Measurements from ENCODE around the gene SLC1A1. TPM values are rescaled to one million over a fixed set of nuclear protein-coding genes. Genes with fewer than 3 reads are reported as not detected.

The SLC1A1 gene
- total and polyA plus RNA-seq, 7 donors: 3.3 to 7.5 (median 5.2) TPM

GRCh38 chr9:4620057-4620765 lies 129.9 kb downstream of the SLC1A1 start:
- Histone ChIP-seq H3K4me1 (no peaks in the 10 kb centered on the region), H3K36me3 (no peaks in the 10 kb centered on the region), H3K9me3 (no peaks in the 10 kb centered on the region), H3K4me3 (no peak overlapping the region), H3K27me3 (no peaks in the 10 kb centered on the region), H3K27ac (no peak overlapping the region)
- intact Hi-C loops (cut with DNase I): no loop called here
- DNase-seq: no peak
- WGBS, 2 donors: 64 to 81% methylated on average over 3 of the region's 3 CpGs
- no peak for TF ChIP-seq CTCF (IDR thresholded peaks at IDR 0.05)
- no peak for TF ChIP-seq POLR2AphosphoS5 (IDR thresholded peaks at IDR 0.05)
- TF ChIP-seq EP300 (IDR thresholded peaks at IDR 0.05): no peak
- no peak for TF ChIP-seq POLR2A (IDR thresholded peaks at IDR 0.05)

DNA sequence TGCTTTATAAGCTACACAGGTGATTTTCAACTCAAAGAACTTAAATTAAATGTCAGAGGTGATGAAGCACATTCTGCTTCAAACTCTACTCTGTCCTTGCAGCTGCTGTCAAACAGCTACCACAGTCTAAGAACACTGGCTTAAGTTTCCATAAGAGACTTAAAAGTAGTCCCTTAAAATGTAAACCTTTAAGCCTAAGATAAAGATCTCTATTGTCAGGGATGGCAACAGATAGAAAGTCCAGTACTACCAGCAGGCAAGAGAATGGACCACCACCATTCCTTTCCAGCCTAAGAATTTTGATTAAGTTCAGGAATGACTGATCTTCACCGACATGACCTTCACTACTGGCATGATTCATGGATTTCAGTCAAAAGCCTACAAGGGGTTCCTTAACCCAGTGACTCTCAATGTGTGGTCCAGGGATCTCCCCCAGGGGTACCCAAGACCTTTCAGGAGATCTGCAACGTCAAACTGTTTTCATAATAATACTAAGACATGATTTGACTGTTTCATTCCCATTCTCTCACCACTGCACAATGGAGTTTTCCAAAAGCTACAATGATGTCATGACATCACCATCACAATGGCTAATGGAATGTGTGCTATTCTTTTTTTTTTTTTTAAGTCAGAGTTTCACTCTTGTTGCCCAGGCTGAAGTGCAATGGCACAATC lies 130.8 kb downstream of the SLC1A1 start:
- Histone ChIP-seq H3K27ac (no peak overlapping the region), H3K36me3 (no peaks in the 10 kb centered on the region), H3K4me3 (no peak overlapping the region), H3K27me3 (no peaks in the 10 kb centered on the region), H3K9me3 (no peaks in the 10 kb centered on the region), H3K4me1 (no peaks in the 10 kb centered on the region)
- no peak for DNase-seq
- TF ChIP-seq POLR2AphosphoS5 (IDR thresholded peaks at IDR 0.05) (no peak), EP300 (IDR thresholded peaks at IDR 0.05) (no peak), POLR2A (IDR thresholded peaks at IDR 0.05) (no peak), CTCF (IDR thresholded peaks at IDR 0.05) (no peak)
- 77 to 84% methylated on average over 2 of the region's 2 CpGs for WGBS, 2 donors
- intact Hi-C loops (cut with DNase I): no loop called here

DNA sequence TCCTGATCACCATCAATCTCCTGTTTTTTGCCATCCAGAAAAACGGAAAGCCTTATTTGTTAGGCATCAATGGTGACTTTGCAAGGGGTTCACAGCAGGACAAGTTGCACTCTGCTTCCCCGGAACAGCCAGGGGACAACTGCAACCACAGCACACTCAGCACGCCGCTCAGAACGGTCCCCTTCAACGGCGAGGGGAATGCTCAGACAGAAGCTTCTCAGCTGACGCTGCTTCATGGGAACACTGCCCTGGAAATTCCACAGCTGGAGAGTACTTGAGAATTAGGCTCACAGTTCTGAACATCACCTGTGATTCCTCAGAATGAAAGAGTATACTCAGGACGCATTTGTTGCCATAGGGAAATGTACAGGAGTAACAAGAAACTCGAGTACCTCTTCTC lies 131.7 kb downstream of the SLC1A1 start:
- no peak for TF ChIP-seq POLR2A (IDR thresholded peaks at IDR 0.05)
- no peak for TF ChIP-seq POLR2AphosphoS5 (IDR thresholded peaks at IDR 0.05)
- no peak for TF ChIP-seq EP300 (IDR thresholded peaks at IDR 0.05)
- no peak for TF ChIP-seq CTCF (IDR thresholded peaks at IDR 0.05)
- Histone ChIP-seq H3K27me3 (no peaks in the 10 kb centered on the region), H3K9me3 (no peaks in the 10 kb centered on the region), H3K27ac (no peak overlapping the region), H3K4me1 (no peaks in the 10 kb centered on the region), H3K36me3 (no peaks in the 10 kb centered on the region), H3K4me3 (no peak overlapping the region)
- WGBS, 2 donors: 85 to 91% methylated on average over 10 of the region's 10 CpGs
- intact Hi-C loops (cut with DNase I): no loop called here
- DNase-seq: no peak

DNA sequence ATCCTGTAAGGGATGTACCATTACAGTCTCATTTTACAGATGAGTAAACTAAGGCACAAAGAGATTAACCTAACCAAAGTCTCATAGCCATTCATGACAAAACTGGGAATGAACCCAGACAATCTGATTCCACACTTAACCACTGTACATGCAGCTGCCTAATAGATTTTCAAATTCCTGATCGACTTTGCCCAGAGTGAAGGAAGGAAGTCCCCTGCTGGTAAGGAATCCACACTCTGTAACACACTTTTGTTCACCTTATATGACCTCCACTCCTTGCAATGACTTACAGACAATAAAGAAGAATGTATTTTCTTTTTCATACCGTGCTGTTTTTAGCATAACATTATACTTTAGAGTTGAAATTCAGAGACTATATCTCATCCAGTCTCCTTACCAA lies 140.6 kb downstream of the SLC1A1 start:
- WGBS, 2 donors: 46 to 67% methylated on average over 2 of the region's 2 CpGs
- H3K27me3 ChIP-seq: no peaks in the 10 kb centered on the region
- no peaks in the 10 kb centered on the region for H3K9me3 ChIP-seq
- no peak for DNase-seq
- intact Hi-C loops (cut with DNase I): no loop called here
- no peak for TF ChIP-seq EP300 (IDR thresholded peaks at IDR 0.05)
- no peaks in the 10 kb centered on the region for H3K36me3 ChIP-seq
- H3K4me3 ChIP-seq: no peak overlapping the region
- no peak overlapping the region for H3K27ac ChIP-seq
- no peaks in the 10 kb centered on the region for H3K4me1 ChIP-seq

Other genes with a start within 250 kb of the SLC1A1 start
- gene GLIS3, start 190.4 kb upstream of the SLC1A1 start, total RNA-seq: 10 to 100 TPM; 13.2 to 19.1 (median 17.9) TPM
- 1 to 10 TPM; 1.2 to 3.0 (median 1.4) TPM for gene GLIS3, start 190.4 kb upstream of the SLC1A1 start, polyA plus RNA-seq
- 1 to 10 TPM; 3.0 to 6.9 (median 3.7) TPM for gene PLPP6, start 171.8 kb downstream of the SLC1A1 start, total RNA-seq
- gene PLPP6, start 171.8 kb downstream of the SLC1A1 start, polyA plus RNA-seq: 10 to 100 TPM in 1 of 3 donors, 1 to 10 TPM in 2; 3.0 to 10.7 (median 3.7) TPM
- 1 to 10 TPM; 1.4 to 3.3 (median 2.2) TPM for gene SPATA6L, start 176.0 kb downstream of the SLC1A1 start, total RNA-seq
- gene SPATA6L, start 176.0 kb downstream of the SLC1A1 start, polyA plus RNA-seq: 1 to 10 TPM; 1.4 to 2.4 (median 2.0) TPM
- 10 to 100 TPM; 30.7 to 40.6 (median 33.3) TPM for gene CDC37L1, start 189.1 kb downstream of the SLC1A1 start, total RNA-seq
- gene CDC37L1, start 189.1 kb downstream of the SLC1A1 start, polyA plus RNA-seq: 10 to 100 TPM in 1 of 3 donors, 1 to 10 TPM in 2; 8.4 to 11.6 (median 9.9) TPM

Data from sigmoid colon (tissue), 7 donors.